ENCODE results near the gene NRXN3.

The NRXN3 gene

GRCh38 chr14:79829405-79830166 lies 1659.4 kb downstream of the NRXN3 start:
- no peak for DNase-seq (ENCODE audit: low read depth)

DNA sequence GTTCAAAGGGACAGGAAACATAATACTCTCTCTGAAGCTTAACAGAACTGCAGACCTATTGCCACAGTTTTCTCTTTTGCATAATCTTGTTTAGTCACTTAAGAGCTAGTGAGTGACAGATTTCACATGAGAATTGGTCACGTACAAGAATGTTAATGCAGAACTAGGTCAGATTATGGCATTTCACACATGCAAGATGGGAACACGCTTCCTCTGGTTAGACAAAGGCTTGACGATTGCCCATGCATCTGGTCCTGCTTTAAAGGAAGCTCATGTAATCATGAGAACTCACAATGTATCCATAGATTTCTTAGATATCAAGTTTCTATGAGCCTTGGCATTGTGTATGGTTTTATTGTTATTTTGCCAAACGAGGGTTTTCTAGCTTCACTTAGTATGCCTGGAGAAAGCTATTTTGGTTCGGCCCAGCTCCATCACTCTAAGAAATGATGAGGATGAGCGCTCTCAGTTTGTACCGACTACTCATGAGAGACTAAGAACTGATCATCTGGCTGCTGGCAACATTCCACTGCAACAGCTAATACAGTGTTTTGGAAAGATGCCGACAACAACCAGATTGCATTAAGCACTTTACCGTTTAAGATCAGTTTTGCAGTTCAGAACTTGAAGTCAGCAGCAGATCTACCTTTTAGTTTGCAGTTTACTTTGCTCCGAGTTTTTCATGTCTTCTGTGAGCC lies 1661.2 kb downstream of the NRXN3 start:
- DNase-seq (ENCODE audit: low read depth) = no peak

GRCh38 chr14:79833781-79834180 lies 1663.6 kb downstream of the NRXN3 start:
- DNase-seq (ENCODE audit: low read depth) = no peak

GRCh38 chr14:79834868-79835267 lies 1664.7 kb downstream of the NRXN3 start:
- DNase-seq (ENCODE audit: low read depth) = no peak

DNA sequence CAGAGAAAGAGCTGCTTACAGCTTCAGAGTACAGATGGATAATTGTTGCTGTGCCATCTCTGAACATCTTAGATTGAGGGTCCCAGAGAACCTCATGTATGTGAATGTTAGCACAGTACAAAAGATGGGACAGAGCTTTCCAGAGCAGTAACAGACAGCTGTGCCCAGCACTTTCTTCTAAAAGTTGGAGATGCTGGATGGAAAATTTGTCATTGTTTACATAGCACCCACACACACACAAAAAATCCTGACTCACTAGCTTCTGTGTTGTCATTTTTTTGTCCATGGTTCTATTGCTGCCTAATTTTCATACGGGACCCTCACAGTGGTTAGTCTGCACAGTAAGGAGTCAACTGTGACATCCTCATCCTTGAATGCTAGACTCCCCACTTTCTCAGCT lies 1666.4 kb downstream of the NRXN3 start:
- no peak for DNase-seq (ENCODE audit: low read depth)

GRCh38 chr14:79837699-79838098 lies 1667.5 kb downstream of the NRXN3 start:
- DNase-seq (ENCODE audit: low read depth) = no peak

- no peak for DNase-seq (ENCODE audit: low read depth)
These were observed 1669.9 kb downstream of the NRXN3 start for GRCh38 chr14:79840103-79840502.

GRCh38 chr14:79840831-79841230 lies 1670.7 kb downstream of the NRXN3 start:
- no peak for DNase-seq (ENCODE audit: low read depth)

DNA sequence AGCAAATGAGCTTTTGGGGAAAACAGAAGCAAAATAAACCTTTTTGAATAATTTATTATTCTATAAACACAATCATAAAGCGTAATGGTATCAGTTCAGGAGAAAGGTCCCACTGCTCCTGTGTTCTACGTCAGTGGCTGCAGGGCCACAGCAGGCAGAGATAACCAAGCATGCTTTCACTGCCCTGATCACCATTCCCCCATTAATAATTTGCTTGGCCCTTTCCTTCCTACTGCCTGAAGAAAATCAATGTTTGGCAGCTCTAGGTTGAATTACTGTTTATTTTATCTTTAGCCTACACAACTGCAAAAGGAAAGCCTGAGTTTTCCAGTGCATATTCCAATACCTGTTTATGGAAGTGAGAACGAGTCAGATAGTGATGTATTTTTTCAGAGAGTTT lies 1671.3 kb downstream of the NRXN3 start:
- DNase-seq (ENCODE audit: low read depth) = no peak

GRCh38 chr14:79842270-79842669 lies 1672.1 kb downstream of the NRXN3 start:
- DNase-seq (ENCODE audit: low read depth) = no peak

DNA sequence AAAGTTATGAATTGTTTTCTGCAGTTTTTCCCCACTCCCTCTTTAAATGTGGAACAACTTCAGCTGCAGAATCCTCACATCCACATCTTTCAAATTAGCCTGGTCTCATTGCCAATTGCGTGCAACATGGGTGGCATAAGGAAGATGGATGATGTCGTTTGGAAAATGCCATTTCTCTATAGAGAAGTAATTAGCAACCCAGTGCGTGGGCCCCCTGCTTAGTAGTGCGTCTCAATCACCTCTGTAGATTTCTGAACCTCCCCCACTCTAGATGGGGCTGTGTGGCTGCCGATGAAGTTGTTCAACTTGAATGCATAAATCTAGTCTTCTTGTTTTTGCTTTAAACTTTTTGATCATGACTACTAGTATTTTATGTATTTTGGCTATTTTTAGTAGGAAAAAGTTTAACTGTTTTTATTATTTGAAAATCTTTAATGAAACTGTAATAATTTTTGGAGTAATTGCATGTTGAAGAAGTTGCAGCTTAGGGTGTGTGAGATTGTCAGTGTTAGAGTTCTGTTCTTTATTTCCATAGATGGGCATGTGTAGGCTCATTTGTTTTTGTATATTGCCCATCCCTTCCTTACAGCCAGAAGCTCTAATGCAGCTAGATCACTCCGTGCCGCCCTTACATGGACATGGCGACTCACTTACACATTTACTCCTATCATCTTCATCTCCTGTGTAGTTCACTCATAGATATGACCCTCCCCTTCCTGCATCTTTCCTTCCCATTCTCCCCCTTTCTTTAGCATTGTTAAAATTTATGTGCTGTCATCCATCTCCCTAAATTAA lies 1683.0 kb downstream of the NRXN3 start:
- no peak for DNase-seq (ENCODE audit: low read depth)

DNA sequence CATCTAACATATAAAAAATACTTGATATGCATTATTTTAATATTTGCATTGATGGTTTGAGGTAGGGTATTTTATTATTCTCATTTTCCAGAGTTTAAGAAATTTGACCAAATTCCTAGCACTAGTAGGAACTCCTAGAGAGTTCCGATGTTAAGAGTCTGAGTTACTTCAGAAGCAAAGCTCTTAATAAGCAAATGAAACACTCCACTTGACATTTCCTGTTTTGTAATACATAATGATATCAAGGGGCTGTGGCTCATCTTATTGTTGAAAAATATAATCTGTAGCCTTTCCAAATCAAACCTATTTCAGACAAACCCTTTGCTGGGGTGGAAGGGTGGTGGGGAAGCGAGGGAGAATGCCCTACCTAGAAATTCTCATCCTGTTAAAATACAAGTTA lies 1685.6 kb downstream of the NRXN3 start:
- no peak for DNase-seq (ENCODE audit: low read depth)

DNA sequence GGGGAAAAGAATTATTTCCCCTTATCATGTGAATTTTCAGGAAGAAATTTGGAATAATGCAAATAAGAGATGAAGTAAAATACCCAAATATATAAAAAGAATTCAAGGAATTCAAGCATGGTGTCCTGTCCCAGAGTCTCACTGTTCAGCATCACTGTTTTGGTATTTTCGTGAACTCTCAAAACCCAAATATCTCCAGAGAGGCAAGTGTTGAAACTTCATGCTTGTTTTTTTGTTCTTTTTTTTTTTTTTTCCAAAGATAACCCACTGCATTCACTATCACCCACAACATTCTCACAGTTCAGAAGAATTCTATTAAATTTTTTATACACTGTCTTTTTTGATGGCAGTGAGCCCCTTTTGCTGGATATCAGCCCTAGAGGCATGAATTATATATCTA lies 1686.2 kb downstream of the NRXN3 start:
- no peak for DNase-seq (ENCODE audit: low read depth)

DNA sequence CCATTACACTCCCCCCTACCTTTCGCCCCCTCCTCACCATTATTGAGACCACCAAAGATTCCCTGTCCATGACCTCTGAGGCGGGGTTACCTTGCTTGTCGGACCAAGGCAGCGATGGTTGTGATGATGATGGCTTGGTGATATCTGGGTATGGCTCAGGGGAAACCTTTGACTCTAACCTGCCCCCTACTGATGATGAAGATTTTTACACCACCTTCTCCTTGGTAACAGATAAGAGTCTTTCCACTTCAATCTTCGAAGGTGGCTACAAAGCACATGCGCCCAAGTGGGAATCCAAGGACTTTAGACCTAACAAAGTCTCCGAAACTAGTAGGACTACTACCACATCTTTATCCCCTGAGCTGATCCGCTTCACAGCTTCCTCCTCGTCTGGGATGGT lies 1690.9 kb downstream of the NRXN3 start:
- DNase-seq (ENCODE audit: low read depth) = no peak

DNA sequence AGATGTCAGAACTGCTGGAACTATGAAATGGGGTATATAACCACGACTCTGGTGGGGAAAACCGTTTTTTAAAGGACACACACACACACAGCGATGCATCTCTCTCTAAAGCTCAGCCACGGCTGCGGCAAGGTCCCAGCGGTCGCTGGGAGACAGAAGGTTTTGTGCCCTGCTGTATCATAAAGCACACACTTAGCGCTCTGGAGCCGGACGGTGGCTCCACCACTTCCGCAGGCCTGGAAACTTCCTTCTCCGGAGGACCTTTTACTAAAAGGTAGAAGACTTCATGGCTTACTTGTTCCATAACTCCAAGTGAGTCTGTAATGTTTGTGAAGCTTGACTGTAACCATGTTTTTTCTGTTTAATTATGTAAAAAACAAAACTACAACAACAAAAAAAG lies 1691.9 kb downstream of the NRXN3 start:
- DNase-seq (ENCODE audit: low read depth) = no peak

DNA sequence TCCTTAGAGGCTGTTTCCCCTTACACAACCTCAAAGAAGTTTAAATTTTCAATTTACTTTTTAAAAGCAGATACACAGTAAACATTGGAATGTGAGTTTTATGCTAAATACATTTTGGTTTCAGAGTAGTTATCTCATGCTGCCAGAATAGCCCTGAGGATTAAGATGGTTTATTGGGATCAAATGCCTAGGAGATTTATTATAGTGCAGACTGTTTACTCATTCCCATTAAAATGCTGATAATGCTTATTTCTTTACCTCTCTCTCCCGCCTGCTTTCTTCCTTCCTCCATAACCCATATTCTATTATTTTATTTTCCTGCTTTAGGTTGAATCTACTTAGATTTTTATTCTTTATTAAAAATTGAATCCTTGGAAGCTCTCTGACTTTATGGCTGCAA lies 1701.0 kb downstream of the NRXN3 start:
- DNase-seq (ENCODE audit: low read depth) = no peak

DNA sequence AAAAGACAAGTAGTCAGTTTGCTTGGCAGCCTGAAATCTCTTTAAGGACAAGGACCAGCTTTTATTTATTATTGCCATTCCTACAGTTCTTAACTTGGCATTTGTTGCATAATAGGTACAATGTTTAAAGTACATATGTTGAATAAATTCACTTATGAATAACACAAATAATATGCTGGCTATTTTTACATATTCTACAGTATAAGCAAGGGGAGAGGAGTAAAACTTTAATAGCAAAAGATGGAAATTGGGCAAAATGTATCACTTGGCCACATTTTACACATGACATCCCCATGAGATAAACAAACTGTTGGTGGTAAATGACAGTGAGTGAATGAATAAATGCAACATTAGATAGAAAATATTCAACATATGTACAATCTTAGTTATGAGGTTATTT lies 1708.1 kb downstream of the NRXN3 start:
- no peak for DNase-seq (ENCODE audit: low read depth)

DNA sequence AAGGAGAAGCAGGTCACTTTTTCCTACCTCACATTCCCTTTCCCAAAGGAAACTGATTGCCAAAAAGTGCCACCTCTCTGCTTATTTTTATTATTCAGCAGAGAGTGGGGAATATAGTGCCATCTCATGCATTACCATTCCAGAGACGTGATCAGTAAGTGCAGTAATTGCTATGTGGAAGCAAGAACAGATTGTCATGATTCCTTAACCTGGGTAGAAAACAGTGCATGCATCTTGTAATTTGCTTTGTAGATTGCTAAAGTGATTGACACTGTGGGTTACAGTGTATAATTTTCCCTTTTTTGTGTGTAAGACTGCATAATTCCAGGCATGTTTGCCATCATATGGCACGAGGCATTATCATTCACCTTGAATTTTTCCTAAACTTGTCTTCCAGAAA lies 1708.6 kb downstream of the NRXN3 start:
- DNase-seq (ENCODE audit: low read depth) = no peak

DNA sequence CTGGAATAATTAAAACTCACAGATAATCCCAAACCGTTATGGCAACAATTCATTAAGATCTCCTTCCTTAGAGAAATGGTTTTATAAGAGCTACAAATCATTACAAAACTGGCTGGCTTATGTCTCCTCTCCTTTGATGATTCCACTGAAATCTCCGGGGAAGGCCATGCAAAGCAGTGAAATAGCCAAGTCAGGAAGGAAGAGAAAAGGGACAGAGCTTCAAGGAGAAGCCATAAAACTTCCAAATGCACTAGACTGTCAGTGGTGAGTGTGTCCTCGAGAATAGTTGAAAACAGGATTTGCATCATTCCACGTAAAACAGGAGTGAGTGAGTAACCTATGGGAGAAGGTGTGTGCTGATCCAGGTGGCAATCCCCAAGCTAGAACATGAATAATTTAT lies 1711.1 kb downstream of the NRXN3 start:
- DNase-seq (ENCODE audit: low read depth) = no peak

DNA sequence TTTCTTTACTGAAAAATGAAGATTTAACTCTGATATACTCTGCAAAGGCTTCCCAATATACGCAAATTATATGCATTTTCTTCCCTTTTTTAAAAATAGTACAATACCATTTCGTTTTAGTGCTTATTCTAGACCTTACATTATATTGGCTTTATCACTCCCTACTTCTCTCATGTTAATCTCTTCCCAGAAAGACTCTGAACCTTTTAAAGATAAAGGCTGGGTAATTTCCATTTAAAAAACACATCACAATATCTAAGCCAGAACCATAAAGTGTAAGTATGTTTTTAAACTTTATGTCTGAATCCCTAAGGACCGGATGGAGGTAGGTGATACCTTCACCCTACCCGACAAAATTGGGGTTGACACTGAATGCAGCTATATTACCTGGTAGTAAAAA lies 1720.4 kb downstream of the NRXN3 start:
- DNase-seq (ENCODE audit: low read depth) = no peak

DNA sequence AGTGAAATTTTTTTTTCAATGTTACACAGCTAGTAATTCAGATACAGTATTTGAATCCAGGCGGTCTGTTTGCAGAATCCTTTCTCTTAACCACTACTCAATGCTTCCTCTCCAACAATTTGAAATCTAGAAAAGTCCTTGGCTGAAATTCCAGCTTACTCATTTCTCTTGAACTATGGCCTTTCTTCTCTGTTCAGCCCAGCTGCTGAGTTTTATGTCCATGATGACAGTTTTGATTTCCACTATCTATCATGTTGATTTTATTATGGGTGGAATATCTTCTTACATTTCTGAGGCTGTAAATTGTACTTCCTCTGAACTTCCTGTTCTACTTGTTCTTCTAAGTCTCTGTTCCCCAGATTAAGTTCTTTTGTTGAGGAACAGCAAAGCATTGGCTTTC lies 1725.8 kb downstream of the NRXN3 start:
- DNase-seq (ENCODE audit: low read depth) = no peak

GRCh38 chr14:79899610-79900009 lies 1729.4 kb downstream of the NRXN3 start:
- no peak for DNase-seq (ENCODE audit: low read depth)

- DNase-seq (ENCODE audit: low read depth) = no peak
These were observed 1734.3 kb downstream of the NRXN3 start for GRCh38 chr14:79904497-79904896.
